Activated B cell treated with CpG ODN at 0.5 μM for 24 hours (primary cell): ENCODE data around the gene TMEM198. TPM values are rescaled to one million over a fixed set of nuclear protein-coding genes. Genes with fewer than 3 reads are reported as not detected.

ENCODE experiments used
- ATAC-seq: fragments of 200-7000 bp; cut with Tn5 transposase; one replicate; pipeline ENCODE4 v1.10.0; 2021; ENCODE audit warnings: low read depth, mild to moderate bottlenecking, moderate library complexity
- CTCF ChIA-PET: fragments of 350-600 bp; sonication (Branson Sonifier 250); formaldehyde crosslinking; loops from one replicate; lab custom pipeline; 2021; ENCODE audit warnings: antibody characterized with exemption; lab: Charles Lee
- POLR2A ChIA-PET: fragments of 350-600 bp; sonication (Branson Sonifier 250); formaldehyde crosslinking; loops from one replicate; lab custom pipeline; 2021; ENCODE audit warnings: antibody characterized with exemption; lab: Charles Lee
- DNase-seq: peaks from one replicate; pipeline ENCODE4 v3.0.0; 2022
- H3K27ac Mint-ChIP-seq: one replicate; pipeline ENCODE4 v1.8.0; 2020; ENCODE audit warnings: mixed read lengths
- H3K27me3 Mint-ChIP-seq: one replicate; pipeline ENCODE4 v1.8.0; 2021; ENCODE audit warnings: mixed read lengths
- H3K36me3 Mint-ChIP-seq: one replicate; pipeline ENCODE4 v1.8.0; 2021; ENCODE audit warnings: low read depth, mixed read lengths
- H3K4me1 Mint-ChIP-seq: one replicate; pipeline ENCODE4 v1.8.0; 2021; ENCODE audit warnings: mixed read lengths
- H3K4me3 Mint-ChIP-seq: one replicate; pipeline ENCODE4 v1.8.0; 2020; ENCODE audit warnings: mild to moderate bottlenecking, mixed read lengths
- H3K9me3 Mint-ChIP-seq: one replicate; pipeline ENCODE4 v1.8.0; 2020; ENCODE audit warnings: mixed read lengths
- CTCF ChIP-seq: fragments of 200-600 bp; IDR thresholded peaks from one replicate; pipeline ENCODE4 v1.8.0; 2022; ENCODE audit warnings: antibody characterized with exemption, mild to moderate bottlenecking
- intact Hi-C: fragments of 100-400 bp; cut with micrococcal nuclease; formaldehyde crosslinking; loops from one replicate; pipeline ENCODE4 v1.15.1; 2024
- total RNA-seq: library from RNA; stranded (reverse); gene quantifications from 2 replicates; pipeline ENCODE4 v1.2.3, GENCODE V29; 2022

Gene TMEM198
- total RNA-seq, 1 donor from 2014 or later = 1.2 TPM

GRCh38 chr2:219540784-219541504, 2.9 kb upstream of the TMEM198 start:
- Mint-ChIP-seq H3K4me3 (peak overlapping the region; percentile 32), H3K9me3 (no peaks in the 10 kb centered on the region), H3K27me3 (peaks cover 28% of the 10 kb centered on the region), H3K27ac (no peak overlapping the region), H3K4me1 (peaks cover 22% of the 10 kb centered on the region), H3K36me3 (no peaks in the 10 kb centered on the region)
- ATAC-seq (no peak), DNase-seq (no peak)
- no peak for TF ChIP-seq CTCF
- POLR2A ChIA-PET = interaction anchor here (0.6 to 1.0 kb wide), 3 partner anchors 42 to 465 kb away, joined by 3 to 5 read pairs (median 4); partner anchors contain the start of genes GMPPA and STK11IP
- CTCF ChIA-PET = interaction anchor here (0.6 to 3.9 kb wide), 10 partner anchors 11 to 149 kb away, joined by 3 to 23 read pairs (median 4); no protein-coding TSS in a partner anchor
- intact Hi-C loops = loop anchor here (1.0 to 5.0 kb wide), 7 partner anchors 19 to 829 kb away; partner anchors contain the start of genes DNAJB2, TTLL4, TUBA4A and TUBA4B

- H3K27me3 Mint-ChIP-seq = peaks cover 30% of the 10 kb centered on the region
- H3K4me3 Mint-ChIP-seq = peak overlapping the region; percentile 78
- TF ChIP-seq CTCF = no peak
- no peaks in the 10 kb centered on the region for H3K36me3 Mint-ChIP-seq
- ATAC-seq (peak; percentile 36), DNase-seq (peak; percentile 79)
- H3K4me1 Mint-ChIP-seq = peaks cover 22% of the 10 kb centered on the region
- no peak overlapping the region for H3K27ac Mint-ChIP-seq
- H3K9me3 Mint-ChIP-seq = no peaks in the 10 kb centered on the region
- CTCF ChIA-PET = interaction anchor here (0.6 to 3.9 kb wide), 11 partner anchors 12 to 148 kb away, joined by 3 to 23 read pairs (median 5); no protein-coding TSS in a partner anchor
- POLR2A ChIA-PET = interaction anchor here (0.7 to 1.0 kb wide), 2 partner anchors 56 to 381 kb away, joined by 3 read pairs; partner anchors contain the start of genes NHEJ1 and STK11IP
- intact Hi-C loops = loop anchor here (1.0 to 5.0 kb wide), 7 partner anchors 19 to 829 kb away; partner anchors contain the start of genes DNAJB2, TTLL4, TUBA4A and TUBA4B
These were observed 2.1 kb upstream of the TMEM198 start for GRCh38 chr2:219541611-219542180.

GRCh38 chr2:219542931-219543595, 765 bp upstream of the TMEM198 start:
- Mint-ChIP-seq H3K9me3 (no peaks in the 10 kb centered on the region), H3K27me3 (peaks cover 39% of the 10 kb centered on the region), H3K27ac (no peak overlapping the region), H3K4me3 (peak overlapping the region; percentile 78), H3K4me1 (peaks cover 22% of the 10 kb centered on the region), H3K36me3 (no peaks in the 10 kb centered on the region)
- DNase-seq (no peak), ATAC-seq (peak; percentile 35)
- ChIA-PET POLR2A (interaction anchor here (0.6 to 2.1 kb wide), 5 partner anchors 9 to 155 kb away, joined by 5 to 14 read pairs (median 8); partner anchors contain the start of genes DNPEP, GMPPA and STK11IP), CTCF (interaction anchor here (0.7 to 3.9 kb wide), 5 partner anchors 13 to 99 kb away, joined by 3 to 23 read pairs (median 4); no protein-coding TSS in a partner anchor)
- intact Hi-C loops = loop anchor here (1.0 to 5.0 kb wide), 8 partner anchors 9 to 831 kb away; partner anchors contain the start of genes DNAJB2, GMPPA, STK11IP and TTLL4
- no peak for TF ChIP-seq CTCF

- intact Hi-C loops = loop anchor here (5.0 kb wide), 3 partner anchors 267 to 832 kb away; partner anchors contain the start of genes DNAJB2, TTLL4, TUBA4A and TUBA4B
- Mint-ChIP-seq H3K4me1 (peaks cover 22% of the 10 kb centered on the region), H3K4me3 (peak overlapping the region; percentile 78), H3K9me3 (no peaks in the 10 kb centered on the region), H3K36me3 (no peaks in the 10 kb centered on the region), H3K27me3 (peaks cover 44% of the 10 kb centered on the region), H3K27ac (no peak overlapping the region)
- ChIA-PET POLR2A (no interaction called here), CTCF (interaction anchor here (1.0 to 1.6 kb wide), 3 partner anchors 15 to 141 kb away, joined by 3 to 5 read pairs (median 5); no protein-coding TSS in a partner anchor)
- DNase-seq = no peak
- TF ChIP-seq CTCF = no peak
- no peak for ATAC-seq
These were observed 739 bp downstream of the TMEM198 start for GRCh38 chr2:219544567-219544966.
